Thyroid gland (tissue), 4 donors: ENCODE measurements around the gene PTRH1. TPM values are rescaled to one million over a fixed set of nuclear protein-coding genes. Genes with fewer than 3 reads are reported as not detected.

Experiments
- DNase-seq, 2 donors: peaks; one replicate each; pipeline ENCODE4 v3.0.0-alpha.2; 2019
- H3K27ac ChIP-seq, 3 donors: fragments of 200-600 bp; sonication (generic); 1 replicate in 2 of 3; 2 replicates in 1 of 3; pipeline ENCODE4 v1.5.1; 2016 to 2019; ENCODE audit warnings: mild to moderate bottlenecking in 1 of 3, moderate library complexity in 1 of 3
- H3K27me3 ChIP-seq: fragments of 200-600 bp; sonication (generic); one replicate; pipeline ENCODE4 v1.5.1; 2019
- H3K36me3 ChIP-seq, 2 donors: fragments of 200-600 bp; sonication (generic); one replicate each; pipeline ENCODE4 v1.5.1; 2016 to 2019
- H3K4me1 ChIP-seq, 2 donors: fragments of 200-600 bp; sonication (generic); one replicate each; pipeline ENCODE4 v1.5.1; 2017 to 2019
- H3K4me3 ChIP-seq, 3 donors: fragments of 200-600 bp; sonication (generic); replicated peaks in 1 of 3; 1 replicate in 2 of 3; 2 replicates in 1 of 3; pipeline ENCODE4 v1.5.1; 2016; ENCODE audit warnings: mild to moderate bottlenecking in 1 of 3
- H3K9me3 ChIP-seq: fragments of 200-600 bp; sonication (generic); one replicate; pipeline ENCODE4 v1.5.1; 2017
- POLR2A ChIP-seq, 2 donors: fragments of 450-650 bp; IDR thresholded peaks; one replicate each; pipeline ENCODE4 v1.6.1; 2017; ENCODE audit warnings: antibody characterized with exemption in 2 of 2, mild to moderate bottlenecking in 2 of 2, moderate library complexity in 1 of 2
- WGBS, 2 donors: methylation state at CpG; one replicate each; pipeline ENCODE4 v1.1.5; 2017; 5-methylcytosine and 5-hydroxymethylcytosine counted together
- intact Hi-C: fragments of 100-400 bp; cut with DNase I; formaldehyde crosslinking; loops from one replicate; pipeline ENCODE4 v1.15.1; 2023
- total RNA-seq, 4 donors: library from RNA; depleted of rRNA; stranded (reverse); fragments of >200 nt; gene quantifications; one replicate each; pipeline ENCODE4 v1.2.3, GENCODE V29; 2016
- TF ChIP-seq, protein P1 (sequence below), 6 experiments: fragments of 200-600 bp in 3 of 6; fragments of 450-650 bp in 3 of 6; sonication (generic) in 3 of 6; IDR thresholded peaks; one replicate each; pipeline ENCODE4 v1.5.1; 2016 to 2019; ENCODE audit warnings: antibody characterized with exemption in 6 of 6, mild to moderate bottlenecking in 2 of 6, inconsistent platforms in 1 of 6, moderate library complexity in 1 of 6

The PTRH1 gene
- total RNA-seq, 4 donors from 2014 or later: 24.1 to 64.3 (median 43.4) TPM

DNA sequence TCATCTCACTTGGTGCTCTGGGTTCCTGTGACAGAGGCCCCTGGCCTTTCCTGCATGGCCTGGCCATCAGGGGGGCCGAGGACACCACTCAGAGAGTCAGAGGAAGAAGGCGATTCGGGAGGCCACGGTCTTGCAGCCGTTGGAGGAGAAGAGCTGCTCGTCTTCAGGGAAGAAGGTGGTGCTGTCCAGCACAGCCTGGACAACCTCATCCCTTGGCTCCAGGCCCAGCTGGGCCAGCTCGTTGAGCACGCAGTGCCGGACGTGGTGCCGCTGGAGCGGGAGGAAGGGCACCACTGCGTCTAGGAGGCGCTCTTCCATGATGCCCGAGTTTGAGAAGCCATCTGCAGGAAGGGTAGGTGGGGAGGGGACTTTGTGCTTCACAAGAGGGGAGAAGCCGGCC, 16.5 kb upstream of the PTRH1 start:
- Histone ChIP-seq H3K4me3 (no peak overlapping the region), H3K27me3 (no peaks in the 10 kb centered on the region), H3K36me3 (peaks cover 0 to 4% of the 10 kb centered on the region in 2 donors), H3K27ac (no peak overlapping the region), H3K9me3 (no peaks in the 10 kb centered on the region), H3K4me1 (peaks cover 4 to 7% of the 10 kb centered on the region in 2 donors)
- TF ChIP-seq POLR2A (IDR thresholded peaks at IDR 0.05): no peak
- TF ChIP-seq, protein P1, sequence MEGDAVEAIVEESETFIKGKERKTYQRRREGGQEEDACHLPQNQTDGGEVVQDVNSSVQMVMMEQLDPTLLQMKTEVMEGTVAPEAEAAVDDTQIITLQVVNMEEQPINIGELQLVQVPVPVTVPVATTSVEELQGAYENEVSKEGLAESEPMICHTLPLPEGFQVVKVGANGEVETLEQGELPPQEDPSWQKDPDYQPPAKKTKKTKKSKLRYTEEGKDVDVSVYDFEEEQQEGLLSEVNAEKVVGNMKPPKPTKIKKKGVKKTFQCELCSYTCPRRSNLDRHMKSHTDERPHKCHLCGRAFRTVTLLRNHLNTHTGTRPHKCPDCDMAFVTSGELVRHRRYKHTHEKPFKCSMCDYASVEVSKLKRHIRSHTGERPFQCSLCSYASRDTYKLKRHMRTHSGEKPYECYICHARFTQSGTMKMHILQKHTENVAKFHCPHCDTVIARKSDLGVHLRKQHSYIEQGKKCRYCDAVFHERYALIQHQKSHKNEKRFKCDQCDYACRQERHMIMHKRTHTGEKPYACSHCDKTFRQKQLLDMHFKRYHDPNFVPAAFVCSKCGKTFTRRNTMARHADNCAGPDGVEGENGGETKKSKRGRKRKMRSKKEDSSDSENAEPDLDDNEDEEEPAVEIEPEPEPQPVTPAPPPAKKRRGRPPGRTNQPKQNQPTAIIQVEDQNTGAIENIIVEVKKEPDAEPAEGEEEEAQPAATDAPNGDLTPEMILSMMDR (IDR thresholded peaks at IDR 0.05): no peak
- 68 to 72% methylated on average over 14 to 15 of the region's 16 CpGs for WGBS, 2 donors
- intact Hi-C loops: loop anchor here (2.0 to 5.0 kb wide), 2 partner anchors 125 to 223 kb away; no protein-coding TSS in a partner anchor
- DNase-seq: no peak

DNA sequence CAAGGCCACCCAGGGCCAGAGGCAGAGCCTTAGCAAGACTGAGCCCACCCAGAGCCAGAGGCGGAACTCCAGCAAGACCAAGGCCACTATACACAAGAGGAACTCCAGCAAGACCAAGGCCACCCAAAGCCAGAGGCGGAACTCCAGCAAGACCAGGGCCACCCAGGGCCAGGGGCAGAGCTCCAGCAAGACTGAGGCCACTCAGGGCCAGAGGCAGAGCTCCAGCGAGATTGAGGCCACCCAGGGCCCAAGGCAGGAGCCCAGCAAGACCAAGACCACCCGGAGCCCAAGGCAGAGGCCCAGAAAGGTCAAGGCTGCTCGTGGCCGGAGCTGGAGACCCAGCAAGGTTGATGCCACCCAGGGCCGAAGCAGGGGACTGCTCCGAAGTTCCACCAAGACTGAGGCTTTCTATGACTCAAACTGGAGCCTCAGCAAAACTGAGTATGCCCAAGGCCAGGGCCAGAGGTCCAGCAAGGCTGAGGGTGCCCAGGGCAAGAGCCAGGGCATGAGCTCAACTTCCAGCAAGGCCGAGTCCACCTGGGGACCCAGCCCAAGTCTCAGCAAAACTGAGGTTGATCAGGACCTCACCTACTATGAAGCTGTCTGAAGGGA, 15.4 kb upstream of the PTRH1 start:
- no peak overlapping the region for H3K27ac ChIP-seq
- WGBS, 2 donors: 80 to 93% methylated on average over 3 to 8 of the region's 9 CpGs
- H3K9me3 ChIP-seq: no peaks in the 10 kb centered on the region
- DNase-seq: no peak
- peaks cover 0 to 4% of the 10 kb centered on the region in 2 donors for H3K36me3 ChIP-seq
- intact Hi-C loops: loop anchor here (5.0 kb wide), 1 partner anchor 124 kb away; no protein-coding TSS in a partner anchor
- H3K4me3 ChIP-seq: no peak overlapping the region
- H3K27me3 ChIP-seq: no peaks in the 10 kb centered on the region
- peaks cover 4 to 7% of the 10 kb centered on the region in 2 donors for H3K4me1 ChIP-seq
- no peak for TF ChIP-seq POLR2A (IDR thresholded peaks at IDR 0.05)
- TF ChIP-seq, protein P1 (IDR thresholded peaks at IDR 0.05): no peak

DNA sequence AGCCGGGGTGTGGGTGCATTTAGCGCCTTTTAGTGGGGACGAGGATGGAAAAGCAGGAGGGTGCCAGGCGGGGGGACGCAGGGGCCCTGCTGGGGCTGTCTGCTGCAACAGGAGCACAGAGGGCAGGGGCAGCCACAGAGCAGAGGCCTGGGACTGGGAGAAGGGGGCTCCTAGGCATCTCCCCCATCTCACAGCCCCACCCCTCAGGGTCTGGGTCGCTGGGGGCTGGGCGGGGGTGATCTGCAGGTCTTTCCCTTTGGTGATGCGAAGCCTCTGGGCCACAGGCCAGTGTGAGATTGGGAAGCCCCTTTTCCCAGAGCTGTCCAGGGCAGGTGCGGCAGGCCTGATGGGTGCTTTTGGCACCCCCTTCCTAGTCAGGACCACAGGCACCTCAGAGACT, 14.8 kb upstream of the PTRH1 start:
- WGBS, 2 donors: 75 to 92% methylated on average over 5 to 6 of the region's 9 CpGs
- Histone ChIP-seq H3K27ac (no peak overlapping the region), H3K36me3 (peaks cover 0 to 4% of the 10 kb centered on the region in 2 donors), H3K9me3 (no peaks in the 10 kb centered on the region), H3K4me1 (peaks cover 4 to 7% of the 10 kb centered on the region in 2 donors), H3K27me3 (no peaks in the 10 kb centered on the region), H3K4me3 (no peak overlapping the region)
- intact Hi-C loops: loop anchor here (5.0 kb wide), 1 partner anchor 123 kb away; no protein-coding TSS in a partner anchor
- no peak for DNase-seq
- TF ChIP-seq, protein P1 (IDR thresholded peaks at IDR 0.05): no peak
- no peak for TF ChIP-seq POLR2A (IDR thresholded peaks at IDR 0.05)

DNA sequence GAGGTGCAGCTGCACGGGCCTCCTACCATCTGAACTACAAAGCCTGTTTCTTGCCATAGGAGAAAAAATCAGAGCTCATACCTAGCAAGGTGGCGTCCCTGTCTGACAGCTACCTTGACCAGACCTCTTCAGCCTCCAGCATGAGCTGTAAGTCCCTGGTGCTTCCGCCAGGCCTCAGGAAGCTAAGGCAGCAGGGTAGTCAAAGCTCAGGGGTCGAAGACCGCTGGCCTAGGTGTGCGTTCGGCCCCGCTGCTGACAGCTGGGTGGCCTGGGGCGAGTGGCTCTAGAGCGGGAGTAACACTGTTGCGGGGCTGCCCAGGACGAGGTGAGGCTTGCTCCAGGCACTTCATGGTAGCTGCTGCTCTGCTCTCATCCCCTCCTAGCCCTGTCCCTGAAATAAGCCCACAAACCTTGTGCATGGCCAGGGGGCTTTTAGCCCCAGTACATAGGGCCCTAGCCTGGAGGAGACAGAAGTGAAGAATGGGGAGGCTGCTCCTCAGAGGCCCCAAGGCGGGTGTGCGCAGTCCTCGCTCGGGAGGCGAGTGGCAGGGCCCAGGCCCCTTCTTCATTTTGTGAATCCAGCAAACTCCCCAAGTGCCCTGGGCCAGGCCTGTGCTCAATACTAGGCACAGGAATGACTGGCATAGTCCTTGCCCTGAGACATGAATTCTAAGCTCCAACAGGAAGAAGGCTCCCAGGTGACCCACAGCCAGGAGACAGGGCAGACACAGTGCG, 14.2 kb upstream of the PTRH1 start:
- 91 to 93% methylated on average over 16 to 17 of the region's 18 CpGs for WGBS, 2 donors
- H3K27ac ChIP-seq: no peak overlapping the region
- H3K4me3 ChIP-seq: no peak overlapping the region
- TF ChIP-seq, protein P1 (IDR thresholded peaks at IDR 0.05): no peak
- no peak for TF ChIP-seq POLR2A (IDR thresholded peaks at IDR 0.05)
- intact Hi-C loops: loop anchor here (5.0 kb wide), 1 partner anchor 122 kb away; no protein-coding TSS in a partner anchor
- peaks cover 0 to 4% of the 10 kb centered on the region in 2 donors for H3K36me3 ChIP-seq
- H3K9me3 ChIP-seq: no peaks in the 10 kb centered on the region
- H3K4me1 ChIP-seq: peaks cover 4 to 9% of the 10 kb centered on the region in 2 donors
- H3K27me3 ChIP-seq: no peaks in the 10 kb centered on the region
- no peak for DNase-seq

DNA sequence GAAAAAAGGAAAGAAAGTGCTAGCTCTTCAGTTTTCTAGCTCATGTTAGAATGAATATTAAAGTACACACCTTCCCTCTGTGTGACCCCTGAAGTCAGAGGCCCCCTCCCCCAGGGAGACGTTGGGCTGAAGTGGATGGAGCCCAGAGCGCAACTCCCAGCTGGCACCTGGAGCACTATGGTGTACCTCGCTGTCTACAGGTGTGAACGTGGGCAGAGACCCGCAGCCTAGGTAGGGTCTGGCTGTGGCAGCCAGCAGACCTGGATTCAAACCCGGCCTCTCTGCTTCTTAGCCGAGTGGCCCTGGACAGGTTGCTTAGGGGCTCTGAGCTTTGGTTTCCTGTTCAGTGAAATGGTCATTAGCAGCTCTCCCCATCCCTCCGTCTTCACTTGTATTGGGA, 13.3 kb upstream of the PTRH1 start:
- no peaks in the 10 kb centered on the region for H3K9me3 ChIP-seq
- H3K4me3 ChIP-seq: no peak overlapping the region
- H3K36me3 ChIP-seq: peaks cover 0 to 4% of the 10 kb centered on the region in 2 donors
- H3K27me3 ChIP-seq: no peaks in the 10 kb centered on the region
- WGBS, 2 donors: 83 to 89% methylated on average over 8 of the region's 8 CpGs
- intact Hi-C loops: no loop called here
- TF ChIP-seq POLR2A (IDR thresholded peaks at IDR 0.05): no peak
- TF ChIP-seq, protein P1 (IDR thresholded peaks at IDR 0.05): no peak
- DNase-seq: no peak
- no peak overlapping the region for H3K27ac ChIP-seq
- peaks cover 7 to 11% of the 10 kb centered on the region in 2 donors for H3K4me1 ChIP-seq
